GM21526 (cell line): ENCODE results near the gene DPP6.

Experiments
- ATAC-seq: cut with Tn5 transposase; IDR thresholded peaks from one replicate; pipeline ENCODE4 v1.9.1; 2021; ENCODE audit warnings: moderate library complexity; ENCODE audit not compliant: unreplicated experiment, low FRiP score

Gene DPP6

DNA sequence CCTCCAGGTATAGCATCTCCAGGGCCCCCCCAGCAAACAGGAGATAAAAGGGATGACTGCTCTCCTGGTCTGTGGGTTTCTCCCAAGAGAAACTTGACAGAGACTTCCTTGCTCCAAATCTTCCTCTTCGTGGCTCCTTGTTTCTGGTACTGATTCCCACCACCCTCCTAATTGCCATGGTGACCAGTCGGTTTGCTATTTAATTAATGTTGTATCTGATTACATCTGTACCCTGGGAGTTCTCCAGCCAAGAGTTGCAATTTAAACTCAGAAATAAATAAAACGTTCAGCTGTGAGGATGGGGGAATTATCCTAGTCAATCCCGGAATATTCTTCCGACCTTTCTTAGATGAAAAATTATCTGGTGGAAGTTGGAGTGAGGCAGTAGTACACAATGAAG, 686.0 kb downstream of the DPP6 start:
- ATAC-seq: no peak

DNA sequence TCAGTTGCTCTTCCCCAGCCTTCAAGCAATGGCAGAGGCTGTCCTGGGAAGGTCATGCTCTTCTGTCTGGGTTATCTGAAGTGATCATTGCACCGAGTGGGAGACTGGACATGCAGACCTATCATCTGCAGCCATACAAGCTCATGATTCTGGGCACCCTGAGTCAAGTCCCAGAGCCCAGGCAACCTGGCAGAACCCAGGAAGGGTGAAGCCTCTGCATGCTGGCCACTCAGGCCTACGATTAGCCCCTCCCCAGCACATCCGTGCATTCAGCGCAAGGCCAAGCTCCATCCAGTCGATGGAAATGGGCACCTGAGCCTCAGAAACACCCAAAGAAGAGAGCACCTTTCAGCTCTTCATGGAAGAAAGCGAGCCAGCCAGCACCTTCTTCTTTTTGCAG, 688.9 kb downstream of the DPP6 start:
- no peak for ATAC-seq

DNA sequence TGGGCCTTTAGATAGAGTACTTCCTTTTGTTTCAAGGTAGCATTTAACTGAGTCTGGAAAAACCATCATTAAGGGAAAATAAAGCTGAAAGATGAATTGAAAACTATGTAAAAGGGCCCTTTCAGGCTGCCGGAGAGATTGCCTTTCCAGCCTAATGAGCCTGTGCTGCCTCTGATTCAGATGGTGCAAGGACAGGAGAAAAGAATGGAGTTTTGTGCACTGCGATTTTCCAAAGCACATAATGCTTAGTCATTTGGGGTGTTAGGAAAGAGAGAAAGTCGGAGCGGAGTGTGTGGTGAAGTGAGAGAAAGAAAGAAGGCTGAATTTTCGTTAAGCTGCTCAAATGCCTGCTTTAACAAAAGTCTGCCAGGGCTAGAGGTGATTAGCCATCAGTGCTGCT, 691.0 kb downstream of the DPP6 start:
- no peak for ATAC-seq

DNA sequence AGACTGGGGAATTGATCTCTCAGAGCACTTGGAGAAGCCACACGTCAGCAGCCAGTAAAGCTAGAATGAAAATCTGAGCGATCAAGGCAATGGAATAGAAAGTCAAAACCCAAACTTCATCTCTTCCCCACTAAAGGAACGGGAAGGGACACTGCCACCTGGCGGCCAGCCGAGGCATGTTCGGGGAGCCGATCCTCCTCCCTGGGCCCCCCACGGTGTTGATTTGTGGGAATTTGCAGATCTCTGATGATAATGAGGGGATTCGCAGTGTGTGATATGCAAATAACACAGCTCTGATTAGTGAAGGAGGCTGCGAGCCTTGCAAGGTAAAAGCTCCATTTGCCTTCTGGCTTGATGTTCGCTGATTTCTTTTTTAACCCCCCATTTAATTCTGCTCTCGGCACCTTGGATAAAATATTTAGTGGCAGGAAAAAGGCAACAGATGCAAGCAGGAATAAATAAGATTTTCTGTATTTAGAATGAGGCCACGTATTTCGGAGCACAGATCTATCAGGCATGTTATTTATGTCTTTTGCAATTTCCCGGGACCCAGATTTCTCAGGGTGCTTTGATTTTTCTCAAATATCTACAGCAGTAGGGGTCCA, 692.2 kb downstream of the DPP6 start:
- no peak for ATAC-seq

DNA sequence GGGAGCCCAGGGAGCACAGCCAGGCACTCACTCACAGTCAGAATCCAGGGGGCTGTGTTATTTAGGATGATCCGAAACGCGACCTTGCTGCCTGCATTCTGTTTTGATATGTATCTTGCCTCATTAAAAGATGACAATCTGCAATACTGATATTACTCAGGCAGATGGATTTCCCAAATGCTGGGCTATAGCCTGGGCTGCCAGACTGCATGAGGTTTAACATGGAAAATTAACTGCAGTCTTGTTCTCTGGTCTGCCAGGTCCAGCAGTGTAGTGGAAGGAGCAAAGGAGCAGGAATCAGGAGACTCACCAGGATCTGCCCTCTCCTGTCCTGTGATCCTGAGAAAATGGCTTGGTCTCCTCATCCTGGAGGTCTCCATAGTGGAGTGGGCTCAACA, 692.7 kb downstream of the DPP6 start:
- ATAC-seq: no peak

DNA sequence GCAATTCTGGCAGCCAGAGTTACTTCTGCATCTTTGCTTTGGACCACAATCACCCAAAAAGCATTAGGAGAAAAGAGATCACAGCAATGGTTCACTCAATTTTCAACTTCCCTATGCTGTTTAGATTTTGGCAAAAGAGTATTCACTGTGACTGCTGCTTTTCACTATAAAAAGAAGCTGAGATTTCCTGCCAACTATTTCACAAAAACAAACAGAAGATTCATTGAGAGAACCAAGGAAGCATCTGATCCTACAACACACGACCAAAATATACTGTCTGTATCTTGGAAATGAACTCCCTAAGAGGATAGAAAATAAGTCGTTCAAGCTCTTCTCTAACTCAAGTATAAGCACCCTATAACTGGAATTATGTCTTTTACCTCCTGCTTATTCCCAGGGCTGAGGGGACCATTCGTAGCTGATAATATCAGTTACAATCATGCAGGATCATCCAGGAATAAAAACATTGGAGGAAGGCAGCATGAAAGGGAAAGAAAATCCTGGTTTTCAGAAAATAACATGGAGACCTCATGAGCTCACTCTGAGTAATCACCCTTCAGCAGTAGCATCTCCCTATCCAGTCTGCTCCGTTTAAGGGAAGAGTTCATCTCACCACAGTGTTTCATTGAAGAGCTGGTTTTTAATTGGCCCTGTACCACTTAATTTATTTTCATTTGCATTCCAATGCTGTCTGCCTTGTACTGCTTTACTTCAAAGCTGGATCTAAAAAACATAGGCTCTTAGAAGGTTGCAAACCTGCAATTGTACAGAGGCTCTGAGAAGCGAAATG, 694.6 kb downstream of the DPP6 start:
- no peak for ATAC-seq

DNA sequence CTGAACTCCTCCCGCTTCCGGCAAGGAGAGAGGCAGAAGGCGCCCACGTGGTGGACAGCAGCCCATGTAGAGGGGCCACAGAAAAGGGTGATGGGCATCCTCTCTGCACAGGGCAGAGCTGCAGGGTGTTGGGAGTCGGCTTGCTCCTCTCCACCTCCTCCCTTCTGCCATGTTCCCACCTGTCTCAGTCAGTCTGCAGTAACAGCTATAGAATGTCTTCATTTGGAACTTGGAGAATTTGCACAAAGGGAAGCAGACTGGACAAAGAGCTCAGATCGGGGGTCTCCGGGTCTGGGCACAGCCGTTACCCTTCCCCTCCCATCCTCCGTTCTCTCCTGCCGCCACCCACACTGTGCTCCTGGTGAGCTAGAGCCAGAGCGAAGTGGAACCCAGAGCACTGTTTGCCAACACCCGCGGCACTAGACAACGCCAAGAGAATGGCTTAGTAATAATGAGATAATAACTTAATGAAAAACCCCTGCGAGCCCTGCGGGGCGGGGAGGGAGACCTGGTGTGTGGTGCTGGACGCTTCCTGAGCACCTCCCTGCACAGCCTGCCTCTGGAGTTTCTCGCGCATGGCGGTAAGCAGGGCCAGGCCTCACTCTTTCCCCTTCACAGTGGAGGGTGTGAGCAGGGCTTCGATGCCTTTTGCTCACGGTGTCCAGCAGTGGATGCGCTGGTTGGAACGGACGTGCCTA, 696.0 kb downstream of the DPP6 start:
- ATAC-seq: no peak

DNA sequence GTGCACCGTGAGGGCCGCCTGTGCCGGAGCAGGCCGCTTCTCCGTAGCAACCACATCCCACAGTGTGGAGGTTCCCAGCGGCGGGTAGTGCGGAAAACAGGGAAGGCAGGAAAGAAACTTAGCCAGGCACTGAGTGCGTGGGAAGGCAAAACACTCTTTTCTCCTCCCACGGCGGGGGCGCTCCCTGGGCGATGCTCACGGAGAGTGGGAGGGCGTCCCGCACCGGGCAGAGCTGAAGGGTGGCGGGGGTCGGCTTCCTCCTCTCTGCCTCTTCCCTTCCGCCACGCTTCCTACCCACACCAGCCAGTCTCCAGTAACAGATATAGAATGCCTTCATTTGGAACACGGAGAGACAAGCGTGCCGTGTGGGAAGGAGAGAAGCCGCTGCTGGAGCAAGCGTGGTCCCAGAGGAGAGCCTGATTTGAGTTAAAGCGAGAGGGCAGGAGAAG, 698.2 kb downstream of the DPP6 start:
- ATAC-seq: no peak

DNA sequence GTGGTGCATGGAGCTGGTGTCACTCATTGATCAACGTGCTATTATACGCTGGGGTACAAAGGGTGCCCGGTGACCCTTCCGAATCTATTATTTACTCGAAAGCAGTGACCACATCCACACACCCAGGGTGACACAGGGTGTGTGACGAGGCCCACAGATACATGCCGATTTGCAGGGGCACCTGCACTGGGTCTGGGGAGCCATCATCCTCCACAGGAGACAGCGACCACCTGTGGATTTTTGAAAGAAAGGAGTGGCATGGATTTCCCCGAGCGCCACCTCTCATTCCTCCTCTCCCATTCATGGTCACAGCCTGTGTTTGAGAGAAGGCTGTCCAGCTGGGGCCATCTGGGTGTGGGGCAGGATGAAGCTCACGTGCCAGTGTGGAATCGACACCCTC, 701.0 kb downstream of the DPP6 start:
- ATAC-seq: no peak

DNA sequence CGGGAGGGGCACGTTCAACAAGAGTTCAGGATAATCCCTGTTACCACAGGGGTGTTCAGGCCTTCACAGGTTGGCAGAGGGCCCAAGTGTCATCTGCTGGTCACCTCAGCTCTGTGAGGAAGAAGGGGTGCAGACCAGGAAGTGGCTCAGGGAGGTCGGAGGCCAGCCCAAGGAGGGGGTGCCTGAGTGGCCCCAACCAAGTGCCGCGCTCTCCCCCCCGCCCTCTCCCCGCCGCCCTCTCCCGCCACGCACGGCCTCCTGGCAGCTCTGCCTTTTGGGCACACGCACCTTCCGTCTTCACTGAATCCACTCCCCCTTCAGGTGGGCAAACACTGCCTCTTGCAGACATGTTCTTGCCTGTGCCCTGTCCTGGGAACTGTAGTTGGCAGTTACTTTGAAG, 705.6 kb downstream of the DPP6 start:
- no peak for ATAC-seq

DNA sequence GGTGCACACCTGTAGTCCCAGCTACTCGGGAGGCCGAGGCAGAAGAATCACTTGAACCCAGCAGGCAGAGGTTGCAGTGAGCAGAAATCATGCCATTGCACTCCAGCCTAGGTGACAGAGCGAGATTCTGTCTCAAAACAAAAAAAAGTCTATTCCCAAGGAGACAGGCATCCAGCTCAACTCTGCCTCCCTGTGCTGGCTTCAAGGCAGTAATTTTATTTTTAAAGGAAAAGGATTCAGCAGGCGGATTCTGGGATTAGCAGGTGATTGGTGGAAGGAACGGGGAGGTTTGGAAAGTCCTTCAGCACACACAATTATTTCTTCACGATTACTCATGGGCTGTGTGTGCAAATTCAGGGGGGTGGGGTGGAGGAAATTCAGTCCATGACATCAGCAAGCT, 707.8 kb downstream of the DPP6 start:
- no peak for ATAC-seq

DNA sequence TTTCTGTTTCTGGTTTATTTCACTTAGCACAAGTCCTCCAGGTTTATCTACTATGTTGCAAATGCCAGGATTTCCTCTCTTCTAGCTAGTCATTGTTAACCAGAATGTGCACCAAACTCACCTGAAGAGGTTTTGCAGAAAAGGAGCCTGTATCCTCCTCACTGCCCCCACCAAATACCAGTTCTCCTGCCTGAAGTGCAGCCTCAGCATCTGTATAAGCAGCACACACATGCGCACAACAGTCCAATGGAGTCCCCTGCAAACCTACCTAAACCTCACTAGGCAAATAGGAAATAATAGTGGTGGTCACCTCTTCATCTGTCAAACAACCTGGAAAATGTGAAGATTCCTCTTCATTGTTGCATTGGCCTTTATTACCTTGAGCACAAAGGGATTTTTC, 712.9 kb downstream of the DPP6 start:
- no peak for ATAC-seq

DNA sequence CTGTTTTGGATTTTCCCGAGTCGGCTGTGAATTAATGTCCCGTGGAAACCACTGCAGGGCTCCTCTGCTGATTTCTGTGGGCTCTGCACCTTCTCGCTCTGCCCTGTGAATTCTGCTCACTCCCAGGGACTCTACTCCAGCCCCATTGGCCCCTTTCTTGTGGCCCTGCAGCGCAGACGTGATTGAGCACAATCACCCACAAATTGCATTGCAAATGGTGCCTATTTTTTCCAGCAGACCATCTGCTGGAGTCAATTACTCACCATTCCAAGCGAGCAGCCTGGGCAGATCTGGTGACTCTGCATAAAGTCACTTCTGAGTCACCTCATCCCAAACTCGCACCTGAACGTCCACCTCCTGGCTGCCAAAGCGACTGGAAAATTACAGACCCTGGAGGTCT, 714.9 kb downstream of the DPP6 start:
- ATAC-seq: no peak

DNA sequence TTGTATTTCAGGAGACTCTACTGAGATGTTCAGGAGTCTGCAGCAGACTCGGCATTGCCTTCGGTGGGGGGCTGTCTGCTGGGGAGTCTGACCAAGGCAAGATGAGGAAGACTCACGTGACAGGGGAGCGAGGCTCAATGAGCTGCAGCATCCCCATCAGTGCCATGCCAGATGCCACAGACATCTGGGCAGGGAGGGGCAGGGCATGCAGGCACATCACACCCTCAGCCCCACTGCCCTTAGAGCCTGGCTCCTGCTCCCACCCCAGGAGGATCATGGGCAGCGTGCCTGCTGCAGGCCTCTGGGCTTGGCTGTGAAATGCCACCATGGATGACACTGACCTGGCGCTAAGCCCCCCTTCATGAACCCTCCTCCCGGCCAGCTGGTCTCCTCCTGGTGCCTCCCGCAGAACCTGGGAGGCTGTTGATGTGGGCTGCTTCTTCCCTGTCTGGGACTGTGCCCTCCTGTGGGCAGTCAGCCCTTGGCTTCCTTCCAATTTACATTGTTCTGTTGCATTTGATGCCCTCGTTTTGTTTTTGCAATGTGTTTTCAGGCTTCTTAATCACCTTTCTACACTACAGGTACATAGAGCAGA, 715.7 kb downstream of the DPP6 start:
- no peak for ATAC-seq

DNA sequence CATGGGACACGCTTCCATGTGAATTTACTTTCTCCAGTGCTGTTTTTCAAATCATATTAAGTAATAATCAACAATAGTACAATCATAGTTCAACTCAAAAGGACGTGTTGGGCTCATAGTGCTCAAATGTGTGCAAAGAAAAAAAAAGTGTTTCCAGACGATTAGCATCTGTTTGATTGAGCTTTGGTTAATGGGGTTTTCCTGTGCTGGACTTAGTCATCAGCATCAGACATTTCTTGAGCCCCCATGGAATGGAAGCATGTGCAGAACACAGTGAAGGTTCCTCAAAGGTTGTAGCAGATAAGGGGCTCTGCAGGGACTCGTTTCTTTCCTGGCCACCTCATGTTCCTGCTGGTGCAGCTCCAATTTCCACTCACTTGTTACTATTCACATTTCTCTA, 716.8 kb downstream of the DPP6 start:
- no peak for ATAC-seq

DNA sequence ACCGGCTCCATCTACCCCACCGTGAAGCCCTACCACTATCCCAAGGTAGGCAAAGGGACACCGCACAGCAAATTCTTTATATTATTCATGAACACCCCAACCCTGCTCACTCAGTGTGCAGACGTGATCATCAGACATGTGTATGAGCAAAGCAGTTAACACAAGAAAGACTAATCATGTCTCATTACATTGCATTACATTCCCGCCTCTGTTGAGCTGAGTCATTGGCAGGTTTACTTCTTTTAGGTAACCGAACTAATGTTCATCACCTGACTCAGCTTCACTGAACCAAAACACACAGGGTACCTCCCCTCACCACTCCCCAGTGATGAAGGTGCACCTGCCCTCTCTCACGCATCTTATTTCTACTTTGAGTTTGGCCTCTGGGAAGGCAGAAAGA, 717.3 kb downstream of the DPP6 start:
- no peak for ATAC-seq

DNA sequence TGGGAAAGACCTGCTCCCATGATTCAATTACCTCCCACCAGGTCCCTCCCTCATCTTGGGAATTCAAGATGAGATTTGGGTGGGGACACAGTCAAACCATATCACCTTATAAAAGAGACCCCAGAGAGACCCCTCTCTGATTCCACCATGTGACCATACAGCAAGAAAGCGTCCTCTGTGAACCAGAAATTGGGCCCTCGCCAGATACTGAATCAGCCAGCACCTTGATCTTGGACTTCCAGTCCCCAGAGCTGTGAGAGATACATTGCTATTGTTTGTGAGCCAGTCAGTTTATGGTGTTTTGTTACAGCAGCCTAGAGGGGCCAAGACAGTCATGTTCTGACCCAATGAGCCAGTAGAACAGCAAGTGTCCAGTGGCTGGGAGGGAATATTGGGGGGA, 718.2 kb downstream of the DPP6 start:
- no peak for ATAC-seq

DNA sequence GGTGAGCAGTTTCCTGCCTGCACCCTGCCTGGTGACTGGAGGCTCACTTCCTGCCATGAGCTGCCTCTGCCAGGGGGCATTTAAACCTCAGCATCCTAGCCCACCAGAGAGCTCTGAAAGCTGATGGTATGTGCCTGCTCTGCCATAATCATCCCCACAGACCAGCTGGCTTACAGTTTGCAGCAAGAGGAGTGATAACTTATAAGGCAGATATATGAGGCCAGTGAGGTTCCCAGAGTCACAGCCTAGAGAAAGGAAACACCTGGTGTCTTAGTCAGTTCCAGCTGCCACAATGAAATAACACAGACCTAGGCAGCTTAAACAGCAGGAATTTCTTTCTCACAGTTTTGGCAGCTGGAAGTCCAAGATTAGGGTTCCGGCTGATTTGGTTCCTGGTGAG, 718.8 kb downstream of the DPP6 start:
- ATAC-seq: no peak

DNA sequence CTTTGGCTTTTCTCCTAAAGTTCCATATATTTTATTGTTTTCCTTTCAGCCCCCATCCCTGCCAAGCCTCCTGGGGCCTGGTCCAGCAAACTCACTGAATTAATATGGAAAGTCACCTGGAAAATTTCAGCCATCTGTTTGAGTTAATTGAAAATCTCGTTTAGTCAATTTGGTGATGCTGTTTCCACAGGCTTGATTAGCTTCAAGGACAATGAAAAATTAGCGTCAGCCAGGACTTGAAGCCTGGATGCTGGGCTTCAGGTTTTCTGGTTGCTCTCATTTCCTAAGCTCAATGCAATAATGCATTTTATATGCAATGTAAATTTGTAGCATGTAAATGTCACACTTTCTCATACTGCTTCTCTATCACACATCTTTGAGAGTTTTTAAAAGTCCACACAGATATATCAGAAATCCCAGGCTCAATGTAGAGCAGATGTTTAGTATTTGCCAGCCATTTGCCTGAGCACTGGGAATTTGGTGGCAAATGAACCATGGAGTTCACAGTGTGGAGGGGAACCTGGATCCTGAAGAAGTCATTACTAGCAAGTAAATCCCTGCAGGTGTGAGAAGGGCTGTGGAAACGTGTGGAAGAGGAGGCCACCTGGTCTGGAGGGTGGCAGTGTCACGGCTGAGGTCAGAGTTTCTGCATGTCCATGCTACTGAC, 722.2 kb downstream of the DPP6 start:
- ATAC-seq: no peak

DNA sequence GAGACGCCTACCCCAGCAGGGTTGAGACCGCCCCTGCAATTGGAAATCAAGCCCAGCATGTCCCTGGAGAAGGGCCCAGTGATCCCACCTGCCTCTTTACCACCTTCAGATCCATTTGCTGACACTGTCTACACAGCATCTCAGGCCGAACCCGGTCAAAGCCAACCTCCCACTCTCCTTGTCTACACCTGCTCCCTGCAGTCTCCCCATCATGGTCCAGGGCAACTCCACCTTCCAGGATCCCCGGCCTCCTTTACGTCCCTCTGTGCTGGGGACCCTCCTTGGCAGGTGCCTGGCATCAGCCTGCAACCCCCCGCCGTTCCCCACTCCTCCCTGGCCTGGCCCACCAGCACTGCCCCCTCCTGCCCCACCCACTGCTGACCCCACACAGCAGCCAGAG, 723.5 kb downstream of the DPP6 start:
- ATAC-seq: no peak

DNA sequence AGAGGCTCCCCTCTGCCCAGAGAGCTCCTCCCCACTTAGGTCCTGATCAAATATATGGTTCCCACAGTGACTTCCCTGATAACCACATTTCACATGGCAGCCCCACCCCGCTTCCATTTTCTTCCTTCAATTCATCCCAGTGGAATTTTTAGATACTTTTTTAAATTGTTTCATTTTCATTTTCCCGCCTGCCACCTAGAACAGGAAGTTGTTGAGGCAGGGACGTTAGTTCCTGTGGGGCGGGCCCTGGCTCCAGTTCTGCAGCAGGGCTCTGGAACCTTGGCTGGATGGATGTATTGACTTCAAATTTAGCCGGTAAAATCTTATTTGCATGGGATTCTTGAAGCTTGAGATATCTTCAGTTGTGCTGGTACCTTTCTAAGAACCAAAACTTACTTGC, 724.2 kb downstream of the DPP6 start:
- ATAC-seq: no peak
